ENCODE results near the gene AGR2. TPM values are rescaled to one million over a fixed set of nuclear protein-coding genes. Genes with fewer than 3 reads are reported as not detected.

AGR2 gene
- total and polyA plus RNA-seq, 7 donors: 0.07 to 0.20 (median 0.17) TPM; not detected in 4

DNA sequence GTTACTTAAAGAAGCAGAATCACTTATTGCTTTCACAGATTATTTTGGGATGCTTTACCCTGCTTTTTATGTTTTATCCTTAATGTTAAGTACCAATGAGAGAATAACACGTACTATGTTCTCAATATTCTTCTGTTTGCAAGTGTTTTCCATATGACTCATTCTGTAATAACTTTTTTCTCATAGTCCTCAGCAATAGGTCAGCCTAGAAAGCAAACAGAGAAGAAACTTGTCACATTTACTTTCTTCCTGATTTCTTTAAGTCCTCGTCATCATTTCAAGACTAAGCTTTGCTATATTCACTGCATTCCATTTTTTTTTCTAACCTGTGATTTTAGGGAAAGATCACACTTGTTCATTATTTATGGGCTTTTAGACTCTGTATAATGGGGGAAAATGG lies 6.8 kb upstream of the AGR2 start:
- Histone ChIP-seq H3K9me3 (no peaks in the 10 kb centered on the region), H3K4me1 (no peaks in the 10 kb centered on the region), H3K4me3 (no peak overlapping the region), H3K27me3 (ENCODE audit: insufficient read depth in 3 of 3, low read length in 2 of 3) (no peaks in the 10 kb centered on the region), H3K36me3 (ENCODE audit: insufficient read depth in 1 of 2, low read depth in 1 of 2) (no peaks in the 10 kb centered on the region), H3K27ac (no peak overlapping the region)
- ATAC-seq: no peak
- DNase-seq: no peak
- 79 to 82% (median 80%) methylated on average over 2 of the region's 2 CpGs for WGBS, 3 donors
- TF ChIP-seq, protein P1, sequence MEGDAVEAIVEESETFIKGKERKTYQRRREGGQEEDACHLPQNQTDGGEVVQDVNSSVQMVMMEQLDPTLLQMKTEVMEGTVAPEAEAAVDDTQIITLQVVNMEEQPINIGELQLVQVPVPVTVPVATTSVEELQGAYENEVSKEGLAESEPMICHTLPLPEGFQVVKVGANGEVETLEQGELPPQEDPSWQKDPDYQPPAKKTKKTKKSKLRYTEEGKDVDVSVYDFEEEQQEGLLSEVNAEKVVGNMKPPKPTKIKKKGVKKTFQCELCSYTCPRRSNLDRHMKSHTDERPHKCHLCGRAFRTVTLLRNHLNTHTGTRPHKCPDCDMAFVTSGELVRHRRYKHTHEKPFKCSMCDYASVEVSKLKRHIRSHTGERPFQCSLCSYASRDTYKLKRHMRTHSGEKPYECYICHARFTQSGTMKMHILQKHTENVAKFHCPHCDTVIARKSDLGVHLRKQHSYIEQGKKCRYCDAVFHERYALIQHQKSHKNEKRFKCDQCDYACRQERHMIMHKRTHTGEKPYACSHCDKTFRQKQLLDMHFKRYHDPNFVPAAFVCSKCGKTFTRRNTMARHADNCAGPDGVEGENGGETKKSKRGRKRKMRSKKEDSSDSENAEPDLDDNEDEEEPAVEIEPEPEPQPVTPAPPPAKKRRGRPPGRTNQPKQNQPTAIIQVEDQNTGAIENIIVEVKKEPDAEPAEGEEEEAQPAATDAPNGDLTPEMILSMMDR (IDR thresholded peaks at IDR 0.05): no peak
- intact Hi-C loops (cut with DNase I): no loop called here

- 72 to 78% (median 74%) methylated on average over 5 of the region's 5 CpGs for WGBS, 3 donors
- no peak overlapping the region for H3K27ac ChIP-seq
- H3K27me3 ChIP-seq (ENCODE audit: insufficient read depth in 3 of 3, low read length in 2 of 3): no peaks in the 10 kb centered on the region
- H3K4me1 ChIP-seq: no peaks in the 10 kb centered on the region
- H3K9me3 ChIP-seq: no peaks in the 10 kb centered on the region
- ATAC-seq: no peak
- no peak for DNase-seq
- TF ChIP-seq, protein P1 (IDR thresholded peaks at IDR 0.05): no peak
- no peaks in the 10 kb centered on the region for H3K36me3 ChIP-seq (ENCODE audit: insufficient read depth in 1 of 2, low read depth in 1 of 2)
- intact Hi-C loops (cut with DNase I): no loop called here
- H3K4me3 ChIP-seq: no peak overlapping the region
These were observed 5.8 kb upstream of the AGR2 start for GRCh38 chr7:16810573-16810972.

GRCh38 chr7:16810112-16810511 lies 5.3 kb upstream of the AGR2 start:
- Histone ChIP-seq H3K36me3 (ENCODE audit: insufficient read depth in 1 of 2, low read depth in 1 of 2) (no peaks in the 10 kb centered on the region), H3K27ac (no peak overlapping the region), H3K4me1 (no peaks in the 10 kb centered on the region), H3K27me3 (ENCODE audit: insufficient read depth in 3 of 3, low read length in 2 of 3) (no peaks in the 10 kb centered on the region), H3K9me3 (no peaks in the 10 kb centered on the region), H3K4me3 (no peak overlapping the region)
- DNase-seq: no peak
- TF ChIP-seq, protein P1 (IDR thresholded peaks at IDR 0.05): no peak
- 39 to 46% (median 45%) methylated on average over 2 of the region's 2 CpGs for WGBS, 3 donors
- no peak for ATAC-seq
- intact Hi-C loops (cut with DNase I): no loop called here

DNA sequence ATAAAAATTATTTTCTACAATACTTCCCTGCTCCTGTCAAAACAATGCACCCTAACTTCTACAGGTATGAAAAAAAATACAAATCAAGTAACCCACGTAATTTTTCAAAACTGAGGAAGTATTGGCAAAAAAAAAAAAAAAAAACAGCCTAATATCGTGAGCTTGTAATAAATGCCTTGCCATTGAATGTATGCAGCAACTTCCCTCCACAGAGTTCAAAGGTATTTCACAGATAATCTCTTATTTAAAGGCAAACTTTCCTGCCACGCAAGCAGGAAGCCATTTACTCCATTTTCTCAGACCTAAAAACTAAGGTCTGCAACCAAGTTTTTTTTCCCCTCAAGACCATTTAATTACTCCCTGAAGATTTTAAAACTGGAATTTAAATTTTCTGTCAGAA lies 642 bp upstream of the AGR2 start:
- TF ChIP-seq, protein P1 (IDR thresholded peaks at IDR 0.05): no peak
- Histone ChIP-seq H3K36me3 (ENCODE audit: insufficient read depth in 1 of 2, low read depth in 1 of 2) (no peaks in the 10 kb centered on the region), H3K27ac (no peak overlapping the region), H3K9me3 (no peaks in the 10 kb centered on the region), H3K4me1 (no peaks in the 10 kb centered on the region), H3K27me3 (ENCODE audit: insufficient read depth in 3 of 3, low read length in 2 of 3) (no peaks in the 10 kb centered on the region), H3K4me3 (no peak overlapping the region)
- no peak for ATAC-seq
- DNase-seq: no peak
- WGBS, 3 donors: 53 to 76% (median 68%) methylated on average over 3 of the region's 3 CpGs
- intact Hi-C loops (cut with DNase I): no loop called here
